HUES64 (cell line): ENCODE measurements around the gene LINGO4.

Experiments used
- H3K27ac ChIP-seq: 2 replicates; pipeline ENCODE4 v1.7.0; 2013; ENCODE audit warnings: low read depth, low read length, inconsistent platforms
- H3K27me3 ChIP-seq: 2 replicates; pipeline ENCODE4 v1.6.1; 2013; ENCODE audit warnings: mild to moderate bottlenecking, low read length; ENCODE audit not compliant: insufficient read depth
- H3K36me3 ChIP-seq: 2 replicates; pipeline ENCODE4 v1.6.1; 2013; ENCODE audit warnings: mild to moderate bottlenecking, low read length; ENCODE audit not compliant: insufficient read depth
- H3K4me1 ChIP-seq: 2 replicates; pipeline ENCODE4 v1.6.1; 2013; ENCODE audit warnings: mild to moderate bottlenecking, low read length, moderate library complexity; ENCODE audit not compliant: insufficient read depth
- H3K4me3 ChIP-seq: 2 replicates; pipeline ENCODE4 v1.5.1; 2013; ENCODE audit warnings: mild to moderate bottlenecking, low read length, moderate library complexity
- H3K9ac ChIP-seq: 2 replicates; pipeline ENCODE4 v1.6.1; 2013; ENCODE audit warnings: mild to moderate bottlenecking, low read depth, low read length
- H3K9me3 ChIP-seq: 2 replicates; pipeline ENCODE4 v1.6.1; 2013; ENCODE audit warnings: low read depth, low read length; ENCODE audit not compliant: insufficient read depth
- WGBS: fragments of 150-250, 120-280 bp; methylation state at CpG from one replicate; pipeline ENCODE4 v1.1.7; 2013; ENCODE audit warnings: missing lambda C conversion rate; 5-methylcytosine and 5-hydroxymethylcytosine counted together

Gene LINGO4

DNA sequence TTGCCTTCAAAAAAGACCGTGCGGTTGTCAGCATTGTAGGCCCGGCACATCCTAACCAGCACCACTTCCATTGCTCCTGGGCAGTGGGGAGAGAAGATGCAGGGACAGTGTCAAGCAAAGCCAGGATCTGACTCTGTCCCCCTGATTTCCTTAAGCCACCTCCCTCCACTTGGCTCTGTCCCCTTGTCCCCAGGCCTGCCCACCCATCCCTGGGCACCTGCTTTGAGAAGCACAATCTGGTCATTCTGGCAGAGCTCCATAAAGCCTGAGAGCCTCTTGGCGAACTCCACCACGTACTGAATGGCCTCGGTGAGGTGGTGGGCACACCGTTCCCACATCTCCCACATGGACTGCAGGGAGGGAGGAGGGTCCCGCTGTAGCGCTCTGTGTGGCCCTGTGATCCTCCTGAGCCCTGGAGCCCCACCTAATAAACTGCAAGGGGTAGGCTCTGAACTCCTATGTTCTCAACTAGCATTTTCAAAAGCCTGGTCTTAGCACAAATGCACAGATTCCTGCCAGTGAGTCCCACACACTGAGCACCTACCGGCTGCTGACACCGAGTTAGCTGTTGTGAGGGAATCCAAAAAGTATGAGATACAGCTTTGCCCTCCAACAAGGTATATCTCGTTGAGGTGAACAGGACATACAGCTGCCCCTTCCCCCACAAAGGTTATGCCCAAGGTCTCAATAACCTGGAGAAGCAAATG is 8.2 kb upstream of the LINGO4 start:
- no peak overlapping the region for H3K4me3 ChIP-seq
- H3K9me3 ChIP-seq = no peaks in the 10 kb centered on the region
- H3K4me1 ChIP-seq = peaks cover 7% of the 10 kb centered on the region
- H3K27me3 ChIP-seq = no peaks in the 10 kb centered on the region
- no peak overlapping the region for H3K9ac ChIP-seq
- 91% methylated on average over 12 of the region's 12 CpGs for WGBS
- no peak overlapping the region for H3K27ac ChIP-seq
- H3K36me3 ChIP-seq = no peaks in the 10 kb centered on the region

DNA sequence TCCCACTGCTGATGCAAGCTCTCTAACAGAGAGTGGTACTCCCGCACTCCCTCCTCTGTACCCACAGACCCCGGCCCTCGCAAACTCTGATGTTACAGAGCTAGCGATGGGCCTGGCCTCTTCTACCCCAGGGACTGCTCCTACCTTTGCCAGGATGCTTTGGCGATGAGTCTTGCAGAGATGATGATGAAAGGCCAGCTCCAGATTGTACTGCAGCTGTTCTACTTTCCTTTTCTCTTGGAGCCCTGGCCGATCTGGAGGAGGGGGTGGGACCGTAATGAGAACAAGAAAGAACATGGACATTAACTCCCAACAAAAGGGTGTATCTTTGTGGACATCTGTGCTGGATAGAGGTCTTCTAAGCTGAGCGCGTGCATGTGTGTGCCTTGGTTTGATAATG is 6.0 kb upstream of the LINGO4 start:
- peaks cover 7% of the 10 kb centered on the region for H3K4me1 ChIP-seq
- no peaks in the 10 kb centered on the region for H3K27me3 ChIP-seq
- H3K4me3 ChIP-seq = no peak overlapping the region
- no peak overlapping the region for H3K9ac ChIP-seq
- H3K9me3 ChIP-seq = no peaks in the 10 kb centered on the region
- no peaks in the 10 kb centered on the region for H3K36me3 ChIP-seq
- H3K27ac ChIP-seq = no peak overlapping the region
- 88% methylated on average over 8 of the region's 9 CpGs for WGBS

DNA sequence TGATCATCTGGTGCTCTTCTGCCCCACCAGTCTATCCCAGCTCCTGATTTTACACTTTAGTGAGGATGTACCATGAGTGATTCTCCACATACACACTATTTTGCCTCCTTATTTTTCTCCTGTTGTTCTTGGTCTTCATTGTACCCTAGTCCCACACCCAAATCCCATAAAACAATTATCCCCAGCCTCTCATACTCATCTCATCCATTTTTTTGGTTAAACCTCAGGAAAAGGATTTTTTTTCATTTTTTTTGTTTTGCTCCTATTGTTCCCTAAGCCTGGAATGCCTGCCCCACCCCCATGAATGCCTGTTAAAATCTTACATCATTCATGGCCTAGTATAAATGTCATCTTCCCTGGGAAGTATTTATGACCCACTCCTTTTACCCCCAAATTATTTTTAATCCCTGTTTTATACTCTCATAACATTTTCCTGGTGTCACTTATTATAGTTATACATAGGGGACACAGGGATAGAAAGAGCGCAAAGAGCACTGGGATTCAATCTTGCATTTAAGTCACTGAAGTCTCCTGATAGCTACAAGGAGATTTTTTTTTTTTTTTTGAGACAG is 4.9 kb upstream of the LINGO4 start:
- WGBS = 100% methylated on average over 1 of the region's 1 CpG
- Histone ChIP-seq H3K4me3 (no peak overlapping the region), H3K9ac (no peak overlapping the region), H3K27ac (0 out of 2 replicates have a peak overlapping the region, but pooled peaks have one; percentile 11), H3K9me3 (no peaks in the 10 kb centered on the region), H3K36me3 (no peaks in the 10 kb centered on the region), H3K27me3 (no peaks in the 10 kb centered on the region), H3K4me1 (peaks cover 7% of the 10 kb centered on the region)

DNA sequence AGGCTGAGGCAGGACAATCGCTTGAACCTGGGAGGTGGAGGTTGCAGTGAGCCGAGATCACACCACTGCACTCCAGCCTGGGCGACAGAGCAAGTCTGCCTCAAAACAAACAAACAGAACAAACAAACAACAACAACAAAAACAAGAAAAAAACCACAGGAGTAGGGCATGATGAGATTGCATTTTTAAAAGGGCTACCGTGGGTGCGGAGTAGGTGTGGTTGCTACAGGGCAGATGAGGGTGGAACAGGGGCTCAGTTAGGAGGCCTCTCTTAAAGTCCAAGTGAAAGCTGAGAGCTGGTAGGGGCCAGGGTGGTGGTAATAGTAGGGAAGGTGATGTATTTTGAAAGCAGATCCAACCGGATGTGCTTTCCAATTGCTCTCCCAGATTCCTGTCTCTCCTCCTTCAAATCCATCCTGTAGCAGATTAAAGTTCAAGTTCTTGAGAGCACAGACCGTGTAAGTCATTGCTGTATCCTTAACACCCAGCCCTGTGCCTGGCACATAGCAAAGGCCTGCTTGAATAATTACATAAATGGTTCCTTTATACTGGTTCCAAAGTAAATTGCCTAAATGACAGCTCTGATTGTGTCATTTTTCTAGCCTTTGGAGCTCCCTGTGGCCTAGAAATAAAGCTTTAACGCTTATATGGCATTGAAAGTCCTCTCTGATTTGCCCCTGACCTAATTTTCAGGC is 4.2 kb upstream of the LINGO4 start:
- Histone ChIP-seq H3K36me3 (no peaks in the 10 kb centered on the region), H3K4me3 (no peak overlapping the region), H3K27ac (0 out of 2 replicates have a peak overlapping the region, but pooled peaks have one; percentile 11), H3K27me3 (no peaks in the 10 kb centered on the region), H3K9ac (no peak overlapping the region), H3K4me1 (peaks cover 7% of the 10 kb centered on the region), H3K9me3 (no peaks in the 10 kb centered on the region)
- WGBS = 86% methylated on average over 7 of the region's 8 CpGs

DNA sequence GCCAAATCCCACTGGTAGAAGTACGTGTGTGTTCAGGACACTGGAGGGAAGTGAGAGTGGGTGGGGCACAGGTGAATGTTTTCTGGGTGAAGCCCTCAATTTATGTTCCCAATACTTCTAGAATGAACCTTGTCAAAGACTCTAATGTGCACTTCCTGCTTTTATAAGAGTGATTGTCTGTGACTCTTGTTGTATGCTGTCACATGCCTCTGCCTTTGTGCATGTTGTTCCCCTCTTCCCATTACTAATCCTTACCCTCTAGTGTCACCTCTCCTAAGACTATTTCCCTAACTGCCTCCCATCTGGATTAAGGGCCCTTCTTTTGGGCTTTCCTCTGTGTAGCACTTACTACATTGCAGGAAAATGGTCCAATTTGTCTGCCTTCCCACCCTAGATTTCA is 2.5 kb upstream of the LINGO4 start:
- Histone ChIP-seq H3K9me3 (no peaks in the 10 kb centered on the region), H3K36me3 (no peaks in the 10 kb centered on the region), H3K27ac (no peak overlapping the region), H3K4me1 (peaks cover 7% of the 10 kb centered on the region), H3K4me3 (no peak overlapping the region), H3K9ac (no peak overlapping the region), H3K27me3 (no peaks in the 10 kb centered on the region)
- 80% methylated on average over 1 of the region's 1 CpG for WGBS

DNA sequence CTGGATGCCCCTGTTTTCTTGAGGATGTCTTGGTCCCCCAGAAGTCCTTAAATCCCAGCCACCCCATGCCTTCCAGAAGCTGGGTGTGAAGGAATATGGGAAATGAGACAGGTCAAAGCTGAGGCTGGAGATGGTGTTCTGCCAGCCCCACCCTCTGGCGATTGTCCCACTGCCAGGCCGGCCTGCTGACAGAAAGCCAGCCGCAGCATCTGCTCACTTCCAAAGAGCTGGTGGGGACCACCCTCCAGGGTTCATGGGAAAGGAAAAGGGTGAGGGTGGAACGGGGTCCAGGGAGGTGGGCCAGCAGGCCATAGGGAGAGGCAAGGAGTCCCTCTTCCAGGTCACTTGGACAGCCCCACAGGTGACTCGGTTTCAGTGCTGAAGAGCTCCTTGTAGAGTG is 1.9 kb upstream of the LINGO4 start:
- Histone ChIP-seq H3K9ac (no peak overlapping the region), H3K4me1 (peaks cover 7% of the 10 kb centered on the region), H3K27me3 (no peaks in the 10 kb centered on the region), H3K36me3 (no peaks in the 10 kb centered on the region), H3K27ac (no peak overlapping the region), H3K9me3 (no peaks in the 10 kb centered on the region), H3K4me3 (no peak overlapping the region)
- WGBS = 90% methylated on average over 5 of the region's 5 CpGs

DNA sequence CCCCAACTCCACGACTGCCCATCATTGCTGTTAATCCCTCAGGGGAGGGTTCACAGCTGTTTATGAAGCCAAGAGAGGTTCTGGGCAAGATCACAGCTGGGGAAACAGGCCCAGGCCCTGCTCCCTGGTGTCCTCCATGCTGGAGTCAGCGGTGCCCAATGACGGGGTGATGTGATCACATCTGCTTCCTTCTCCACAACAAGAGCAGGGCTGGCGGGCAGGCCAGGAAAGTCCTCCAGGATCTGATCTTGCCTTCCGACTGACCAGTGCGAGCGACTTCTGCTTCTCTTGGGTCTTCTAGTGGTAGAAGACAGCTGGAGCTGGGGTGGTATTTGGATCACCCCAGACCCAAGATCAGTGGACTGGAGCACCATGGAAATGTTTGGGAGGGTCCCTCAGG is 951 bp upstream of the LINGO4 start:
- no peak overlapping the region for H3K9ac ChIP-seq
- peaks cover 7% of the 10 kb centered on the region for H3K4me1 ChIP-seq
- H3K36me3 ChIP-seq = no peaks in the 10 kb centered on the region
- WGBS = 89% methylated on average over 7 of the region's 7 CpGs
- no peak overlapping the region for H3K27ac ChIP-seq
- H3K4me3 ChIP-seq = no peak overlapping the region
- H3K9me3 ChIP-seq = no peaks in the 10 kb centered on the region
- H3K27me3 ChIP-seq = no peaks in the 10 kb centered on the region

DNA sequence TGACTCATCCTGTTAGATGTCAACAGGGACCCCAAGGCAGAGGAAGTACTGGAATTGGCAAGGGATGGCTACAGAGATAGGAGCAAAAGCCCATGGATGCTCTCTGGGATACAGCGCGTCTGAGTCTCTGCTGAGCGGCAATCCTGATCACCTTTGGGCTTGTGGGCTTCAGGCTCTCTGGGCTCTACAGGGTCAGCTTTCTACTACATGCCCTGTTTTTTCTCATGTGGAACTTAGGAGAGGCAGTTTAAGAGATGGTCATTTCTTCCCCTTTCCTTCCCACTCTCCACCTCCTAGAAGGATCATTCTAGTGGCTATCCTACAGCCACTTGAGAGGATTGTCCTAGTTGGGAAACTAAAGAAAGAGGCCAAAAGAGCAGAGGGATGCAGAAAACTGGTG is 1.3 kb downstream of the LINGO4 start:
- Histone ChIP-seq H3K4me1 (no peaks in the 10 kb centered on the region; the same call in 1 of the 2 replicates), H3K4me3 (no peak overlapping the region), H3K27ac (no peak overlapping the region), H3K9ac (no peak overlapping the region), H3K36me3 (no peaks in the 10 kb centered on the region), H3K9me3 (no peaks in the 10 kb centered on the region), H3K27me3 (no peaks in the 10 kb centered on the region)
- WGBS = 95% methylated on average over 3 of the region's 3 CpGs

DNA sequence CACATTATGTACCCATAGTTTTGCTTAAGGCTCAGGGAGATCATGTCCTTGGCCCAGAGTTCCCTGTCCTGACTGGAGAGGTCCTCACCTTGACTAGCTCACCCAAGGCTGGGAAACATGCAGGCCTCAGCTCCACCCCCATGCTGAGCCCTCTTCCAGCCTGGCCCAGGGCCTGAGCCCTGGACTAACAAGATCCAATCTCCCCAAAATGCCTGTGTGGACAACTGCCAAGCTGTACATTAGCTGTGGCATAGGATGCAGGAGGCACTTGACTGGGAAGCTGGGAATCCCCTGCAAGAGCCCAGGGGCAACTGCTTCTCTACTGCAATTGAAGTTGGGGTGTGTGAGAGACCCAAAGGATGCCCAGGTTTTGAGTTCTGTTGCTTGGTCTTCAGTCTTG is 2.1 kb downstream of the LINGO4 start:
- Histone ChIP-seq H3K9me3 (no peaks in the 10 kb centered on the region), H3K4me3 (no peak overlapping the region), H3K36me3 (no peaks in the 10 kb centered on the region), H3K4me1 (no peaks in the 10 kb centered on the region; the same call in 1 of the 2 replicates), H3K27ac (no peak overlapping the region), H3K9ac (no peak overlapping the region), H3K27me3 (no peaks in the 10 kb centered on the region)

DNA sequence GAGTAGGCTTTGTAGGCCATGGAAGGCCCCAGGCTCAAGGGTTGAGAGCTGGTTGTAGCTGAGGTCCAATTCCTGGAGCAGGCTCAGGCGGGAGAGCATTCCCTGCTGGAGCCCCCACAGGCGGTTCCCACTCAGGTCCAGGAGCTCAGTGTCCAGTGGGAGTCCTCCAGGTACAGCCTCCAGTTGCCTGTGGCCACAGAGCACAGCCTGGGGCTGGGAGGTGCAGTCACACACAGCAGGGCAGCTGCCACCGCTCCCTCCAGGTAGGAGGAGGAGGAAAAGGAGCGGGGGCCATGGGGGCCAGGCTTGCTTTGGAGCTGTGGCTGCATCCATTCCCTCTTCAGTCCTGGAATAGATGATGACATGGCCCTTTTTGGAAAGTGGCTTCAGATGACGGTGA is 2.8 kb downstream of the LINGO4 start:
- Histone ChIP-seq H3K4me1 (no peaks in the 10 kb centered on the region; the same call in 1 of the 2 replicates), H3K36me3 (no peaks in the 10 kb centered on the region), H3K27me3 (no peaks in the 10 kb centered on the region), H3K9ac (no peak overlapping the region), H3K9me3 (no peaks in the 10 kb centered on the region), H3K27ac (no peak overlapping the region), H3K4me3 (no peak overlapping the region)
- 90% methylated on average over 5 of the region's 5 CpGs for WGBS

DNA sequence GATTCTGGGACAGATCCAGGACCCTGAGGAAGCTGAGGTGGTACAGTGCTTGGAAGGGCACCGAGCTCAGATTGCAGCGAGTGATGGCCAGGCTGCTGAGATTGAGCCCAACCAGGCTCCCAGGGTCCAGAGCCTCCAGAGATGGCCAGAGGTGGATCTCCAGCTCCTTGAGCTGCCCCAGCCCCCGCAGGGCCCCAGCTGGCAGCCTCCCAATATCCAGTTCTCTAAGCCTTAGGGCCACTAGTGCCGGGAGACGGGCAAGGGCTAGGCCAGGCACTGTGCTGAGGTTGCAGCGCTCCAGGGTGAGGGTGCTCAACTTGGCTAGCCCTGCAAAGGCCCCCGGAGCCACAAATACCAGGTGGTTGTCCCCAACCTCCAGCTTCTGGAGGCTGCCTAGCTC is 3.4 kb downstream of the LINGO4 start:
- Histone ChIP-seq H3K9me3 (no peaks in the 10 kb centered on the region), H3K36me3 (no peaks in the 10 kb centered on the region), H3K9ac (no peak overlapping the region), H3K27ac (no peak overlapping the region), H3K4me1 (no peaks in the 10 kb centered on the region; the same call in 1 of the 2 replicates), H3K4me3 (no peak overlapping the region), H3K27me3 (no peaks in the 10 kb centered on the region)
- 95% methylated on average over 7 of the region's 7 CpGs for WGBS
